Left hindlimb (tissue), 1 donor: Measurements from ENCODE around the gene LBH.

Experiments
- DNase-seq: peaks from one replicate; pipeline ENCODE4 v3.0.0-alpha.2; 2018

The LBH gene

DNA sequence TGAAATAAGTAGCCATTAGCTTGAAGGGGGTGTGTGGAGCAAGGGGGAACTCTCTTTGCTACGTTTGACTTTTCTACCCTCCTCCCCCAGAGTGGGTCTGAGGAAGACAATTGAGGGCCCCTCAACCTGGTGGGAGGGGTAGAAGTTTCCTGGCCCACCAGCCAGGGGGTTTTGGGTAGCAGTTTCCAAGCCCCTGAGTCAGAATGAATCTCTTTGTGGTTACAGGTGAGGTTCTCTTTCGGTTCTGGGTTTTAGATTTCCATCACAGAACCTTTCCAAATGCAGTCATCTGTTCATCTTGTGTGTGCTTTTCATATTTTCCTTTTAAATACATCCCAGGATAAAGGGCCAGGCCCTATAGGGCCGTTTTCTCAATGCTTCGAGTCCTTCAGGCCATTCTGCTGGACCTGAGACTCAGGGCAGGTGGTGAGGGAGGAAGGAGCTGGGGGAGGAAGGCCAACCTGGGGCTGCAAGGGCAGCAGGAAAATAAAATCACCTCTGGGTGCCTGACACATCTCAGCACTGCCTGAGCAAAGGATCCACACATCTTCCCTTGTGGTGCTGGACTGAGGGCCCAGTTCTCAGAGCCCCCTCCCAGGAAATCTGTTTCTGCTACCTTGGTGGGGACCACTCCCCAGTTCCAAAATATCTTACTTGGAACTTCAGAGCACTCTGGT is 4.7 kb downstream of the LBH start:
- DNase-seq: no peak

DNA sequence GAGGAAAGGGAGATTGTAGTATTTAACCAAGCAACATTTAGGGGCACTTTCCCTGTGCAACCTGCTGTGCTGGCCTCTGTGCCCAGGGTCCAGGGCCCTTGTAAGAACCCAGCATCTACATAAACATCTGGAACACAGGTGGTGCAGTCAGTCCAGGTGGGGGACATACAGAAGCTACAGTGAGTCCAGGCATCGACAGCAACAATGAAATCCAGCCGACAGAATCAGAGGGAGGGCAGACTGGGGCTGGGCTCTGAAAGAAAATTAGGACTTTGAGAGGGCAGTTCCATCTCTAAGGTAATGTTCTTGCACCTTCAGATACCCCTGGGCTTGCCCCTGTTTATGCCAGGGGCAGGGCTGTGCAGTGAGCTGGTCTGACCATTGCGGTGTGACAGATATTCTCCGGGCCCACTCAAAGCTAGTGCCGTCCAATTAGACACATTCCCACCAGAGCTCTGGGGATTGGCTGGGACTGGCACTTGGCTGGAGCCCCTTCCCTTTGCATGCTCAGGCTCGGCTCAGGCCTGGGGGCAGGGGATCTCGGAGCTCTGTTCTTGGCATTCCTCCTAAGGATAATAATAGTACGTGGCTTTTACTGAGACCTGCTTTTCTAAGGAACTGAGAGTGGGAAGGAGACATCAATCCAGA is 5.4 kb downstream of the LBH start:
- no peak for DNase-seq

GRCh38 chr2:30237239-30237965 is 6.1 kb downstream of the LBH start:
- no peak for DNase-seq

DNA sequence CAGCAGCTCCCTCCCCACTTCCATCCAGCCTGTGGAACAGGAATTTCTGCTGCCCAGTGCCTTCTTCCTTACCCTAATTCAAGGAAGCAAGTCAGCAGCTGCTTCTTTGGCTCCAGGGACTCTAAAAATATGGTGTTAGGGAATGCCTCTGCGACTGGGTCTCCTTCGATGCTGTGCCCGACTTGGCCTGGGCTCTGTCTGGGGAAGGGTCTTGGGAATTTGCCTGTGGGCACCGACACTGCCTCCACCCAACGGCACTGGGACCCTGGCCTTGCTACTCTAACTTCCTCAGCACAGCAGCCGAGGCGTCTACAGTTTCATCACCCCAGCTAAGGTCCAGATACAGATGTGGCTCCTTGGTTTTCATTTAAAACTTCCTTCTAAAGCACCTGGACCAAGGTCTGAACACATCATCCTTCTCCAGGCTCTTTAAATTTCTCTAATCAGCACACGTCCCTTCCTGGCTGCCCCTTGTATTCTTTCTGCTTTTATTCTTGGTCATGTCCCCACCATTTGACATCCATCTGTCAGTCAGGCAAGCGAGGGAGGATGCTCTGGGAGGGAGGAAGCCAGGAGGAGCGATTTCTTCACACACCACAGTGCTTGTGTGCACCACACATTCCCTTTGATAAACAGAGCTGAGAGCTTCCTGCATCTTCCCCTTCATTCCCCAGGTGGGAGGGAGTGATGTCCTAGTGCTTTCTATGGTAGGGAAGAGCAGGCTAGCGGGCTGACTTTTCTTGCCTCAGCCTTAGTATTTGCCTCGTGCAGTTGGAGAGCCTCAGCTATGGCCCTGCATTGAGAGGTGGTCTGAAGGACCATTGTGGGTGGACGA is 6.8 kb downstream of the LBH start:
- DNase-seq: no peak

- DNase-seq: peak; percentile 74
These were observed 8.1 kb downstream of the LBH start for GRCh38 chr2:30239308-30239985.

DNA sequence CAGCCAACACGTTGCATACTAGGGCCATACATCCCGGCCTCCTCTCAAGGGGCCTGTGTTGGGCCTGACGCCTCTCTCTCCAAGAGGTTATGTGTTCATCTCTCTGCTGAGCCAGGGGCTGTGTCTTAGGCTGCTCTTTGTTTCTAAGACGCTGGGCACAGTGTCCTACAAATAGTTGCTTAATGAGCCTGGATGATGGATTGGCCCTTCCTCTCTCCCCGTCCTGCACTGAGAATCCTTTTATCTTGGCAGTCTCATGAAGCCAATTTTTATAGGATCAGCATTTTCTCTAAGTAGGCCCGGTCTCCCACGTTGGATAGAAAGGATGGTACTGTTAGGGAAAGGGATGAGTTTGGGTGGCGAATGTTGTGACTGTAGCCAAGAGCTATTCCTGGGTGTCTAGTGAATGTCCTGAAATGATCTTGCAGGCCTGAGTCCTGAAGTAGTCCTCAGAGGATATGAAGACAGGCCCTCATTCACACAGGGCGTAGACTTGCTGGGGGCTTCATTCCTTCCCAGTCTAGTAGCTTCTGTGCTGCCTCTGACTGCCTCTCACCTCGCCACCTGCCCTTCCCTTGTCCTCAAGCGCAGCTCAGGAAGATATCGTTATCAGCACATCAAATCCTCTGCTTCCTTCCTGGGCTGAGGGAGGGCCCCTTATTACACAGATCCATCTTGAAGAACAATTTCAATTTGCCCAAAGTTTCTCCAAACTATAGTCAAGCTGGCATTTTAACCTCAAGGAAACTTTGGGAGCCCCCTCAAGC is 8.8 kb downstream of the LBH start:
- no peak for DNase-seq

- no peak for DNase-seq
These were observed 11.9 kb downstream of the LBH start for GRCh38 chr2:30243231-30243630.

GRCh38 chr2:30245364-30245763 is 14.0 kb downstream of the LBH start:
- DNase-seq: no peak

GRCh38 chr2:30248791-30249190 is 17.5 kb downstream of the LBH start:
- DNase-seq: no peak

GRCh38 chr2:30249354-30249753 is 18.0 kb downstream of the LBH start:
- no peak for DNase-seq

DNA sequence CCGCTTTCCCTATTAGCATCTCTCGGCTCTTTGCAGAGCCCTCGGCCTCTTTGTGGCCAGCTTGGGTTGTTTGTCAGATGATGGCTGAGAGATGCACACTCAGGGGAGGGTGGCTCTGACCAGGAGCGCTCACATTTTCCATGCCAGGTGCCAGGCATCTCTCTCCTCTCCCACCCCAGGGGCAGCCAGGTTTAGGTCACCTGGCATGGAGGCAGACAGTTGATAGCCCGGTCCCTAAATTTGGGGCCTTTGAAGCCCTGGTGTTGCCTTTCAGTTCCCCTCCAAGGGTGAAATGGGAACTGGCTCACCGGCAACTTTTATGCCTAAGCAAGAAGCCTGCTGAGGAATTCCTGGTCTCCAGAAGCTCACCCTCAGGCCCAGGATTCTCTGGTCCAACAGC is 19.1 kb downstream of the LBH start:
- no peak for DNase-seq

DNA sequence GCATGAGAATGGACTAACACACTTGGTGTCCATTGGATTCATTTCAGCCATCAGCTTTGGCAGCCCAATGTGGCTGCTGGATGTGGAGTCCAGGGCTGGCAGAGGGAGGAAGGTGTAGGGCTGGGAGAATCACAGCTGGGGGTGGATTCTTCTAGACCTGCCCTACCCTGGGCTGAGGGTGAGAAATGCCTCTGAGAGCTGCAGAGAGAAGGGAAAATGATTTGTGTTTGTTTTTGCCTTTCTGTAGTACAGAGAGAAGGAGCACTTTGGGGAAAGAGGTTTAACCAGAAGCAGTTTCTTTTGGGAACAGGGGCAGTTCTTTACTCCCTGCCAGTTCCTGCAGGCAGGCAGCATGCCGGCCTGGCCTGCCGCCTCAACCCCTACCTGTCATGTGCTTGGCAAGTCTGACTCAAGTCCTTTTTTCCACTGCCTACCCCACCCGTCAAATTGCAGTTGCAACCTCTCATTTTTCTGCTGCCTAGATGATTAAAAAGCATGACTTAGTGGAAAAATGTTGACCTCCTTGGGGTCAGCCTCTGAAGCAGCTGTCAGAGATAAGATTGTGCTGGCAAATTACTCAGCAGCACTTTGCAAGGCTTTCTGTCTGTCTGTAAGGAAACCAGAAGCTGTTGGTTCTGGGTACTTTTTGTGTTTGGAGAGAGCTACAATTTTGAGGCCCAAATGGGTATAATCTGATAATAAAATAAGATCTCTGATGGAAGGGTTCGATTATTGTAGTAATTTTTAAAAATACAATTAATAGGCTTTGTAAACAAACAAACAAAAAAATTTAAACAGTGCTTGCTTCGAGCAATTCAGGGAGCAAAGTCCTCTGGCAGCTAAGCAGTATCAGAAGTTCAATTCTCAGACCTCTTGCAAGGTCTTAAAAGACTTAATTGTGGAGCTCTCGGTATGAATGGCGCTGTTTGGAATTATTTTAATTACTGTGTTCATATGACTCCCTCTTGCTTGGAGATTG is 21.7 kb downstream of the LBH start:
- DNase-seq: peak; percentile 69

DNA sequence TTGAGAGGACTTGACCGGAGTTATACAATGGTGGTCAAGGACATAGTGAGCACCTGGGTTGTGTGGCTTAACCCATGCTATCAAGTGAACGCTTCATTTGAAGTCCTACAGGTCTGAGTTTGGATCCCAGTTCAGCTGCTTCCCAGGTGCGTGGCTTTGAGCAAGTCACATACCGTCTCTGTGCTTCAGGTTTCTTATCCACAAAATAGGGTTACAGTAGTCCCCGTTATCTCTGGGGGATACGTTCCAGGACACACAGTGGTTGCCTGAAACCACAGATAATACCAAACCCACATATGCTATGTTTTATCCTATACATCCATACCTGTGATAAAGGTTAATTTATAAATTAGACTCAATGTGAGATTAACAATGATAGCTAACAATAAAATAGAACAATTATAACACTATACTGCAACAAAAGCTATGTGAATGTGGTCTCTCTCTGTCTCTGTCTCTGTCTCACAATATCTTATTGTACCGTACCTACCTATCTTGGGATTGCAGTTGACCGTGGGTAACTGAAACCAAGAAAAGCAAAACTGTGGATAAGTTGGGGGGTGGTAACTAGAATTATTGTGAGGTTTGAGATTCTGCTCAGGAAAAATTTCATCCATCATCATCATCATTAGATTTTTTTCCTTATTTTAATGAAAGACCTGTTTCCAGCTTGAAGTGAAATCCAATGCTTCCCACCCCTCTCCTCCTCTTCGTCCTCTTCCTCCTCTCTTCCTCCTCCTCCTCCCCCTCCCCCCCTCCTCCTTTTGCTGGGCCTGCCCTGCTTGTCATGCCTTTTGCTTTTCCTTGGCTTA is 22.7 kb downstream of the LBH start:
- no peak for DNase-seq

- DNase-seq: no peak
These were observed 23.3 kb downstream of the LBH start for GRCh38 chr2:30254685-30255001.

GRCh38 chr2:30255026-30255425 is 23.7 kb downstream of the LBH start:
- no peak for DNase-seq

- no peak for DNase-seq
These were observed 24.4 kb downstream of the LBH start for GRCh38 chr2:30255466-30256408.

- DNase-seq: no peak
These were observed 26.2 kb downstream of the LBH start for GRCh38 chr2:30257266-30258214.
